Muscle of leg (tissue), 11 donors: ENCODE data around the gene TALDO1. TPM values are rescaled to one million over a fixed set of nuclear protein-coding genes. Genes with fewer than 3 reads are reported as not detected.

Experiments used
- DNase-seq: peaks from one replicate; pipeline ENCODE4 v3.0.0; 2013
- H3K27ac ChIP-seq: one replicate; pipeline ENCODE4 v1.5.1; 2013; ENCODE audit warnings: mild to moderate bottlenecking, low read length, control low read depth
- H3K27me3 ChIP-seq: one replicate; pipeline ENCODE4 v1.6.1; 2013; ENCODE audit warnings: low read length; ENCODE audit not compliant: control insufficient read depth, insufficient read depth
- H3K36me3 ChIP-seq: one replicate; pipeline ENCODE4 v1.6.1; 2013; ENCODE audit warnings: low read length; ENCODE audit not compliant: control insufficient read depth, insufficient read depth
- H3K4me1 ChIP-seq: one replicate; pipeline ENCODE4 v1.6.1; 2013; ENCODE audit warnings: low read length; ENCODE audit not compliant: control insufficient read depth, insufficient read depth
- H3K4me3 ChIP-seq: one replicate; pipeline ENCODE4 v1.5.1; 2013; ENCODE audit warnings: low read length, control low read depth
- H3K9me3 ChIP-seq: replicated peaks from 2 replicates; pipeline ENCODE4 v1.6.1; 2013; ENCODE audit warnings: low read depth, low read length; ENCODE audit not compliant: control insufficient read depth
- WGBS: methylation state at CpG from one replicate; pipeline ENCODE4 v1.1.5; 2013; ENCODE audit warnings: missing lambda C conversion rate; ENCODE audit not compliant: insufficient coverage; 5-methylcytosine and 5-hydroxymethylcytosine counted together
- polyA plus RNA-seq, 8 donors: library from polyadenylated mRNA; unstranded; fragments of 120-200 nt; gene quantifications; one replicate each; pipeline versions ENCODE4 v1.2.1 to v1.2.3, GENCODE V29; 2013; ENCODE audit warnings: inconsistent platforms in 1 of 8, low replicate concordance in 1 of 8; ENCODE audit not compliant: insufficient read length in 8 of 8, insufficient read depth in 1 of 8
- total RNA-seq: library from RNA; stranded (reverse); fragments of 120-200 nt; gene quantifications from one replicate; pipeline ENCODE4 v1.2.4, GENCODE V29; 2013

The TALDO1 gene
- total and polyA plus RNA-seq, 9 donors, result 60.2 to 79.9 (median 70.8) TPM

DNA sequence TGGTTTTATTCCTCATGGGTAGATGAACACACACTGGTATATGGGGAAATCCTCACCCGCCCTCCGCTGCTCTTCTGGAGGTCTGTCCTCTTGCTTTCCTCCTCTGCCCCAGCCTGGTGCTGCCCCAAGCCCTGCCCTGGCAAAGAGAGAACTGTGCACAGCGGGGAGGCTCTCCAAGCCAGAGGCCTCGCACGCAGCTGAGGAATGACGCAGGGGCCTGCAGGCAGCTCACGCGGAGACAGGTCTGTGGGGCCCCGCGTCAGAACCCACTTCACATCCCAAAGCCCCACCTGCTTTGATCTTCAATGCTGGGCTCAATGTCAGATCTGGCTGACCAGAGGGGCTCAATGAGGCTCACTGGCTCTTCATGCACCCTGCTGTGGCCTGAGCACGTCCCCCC is 20.0 kb downstream of the TALDO1 start:
- Histone ChIP-seq H3K27me3 (no peaks in the 10 kb centered on the region), H3K36me3 (peaks cover 74% of the 10 kb centered on the region), H3K4me3 (no peak overlapping the region), H3K4me1 (no peaks in the 10 kb centered on the region), H3K27ac (no peak overlapping the region), H3K9me3 (no peaks in the 10 kb centered on the region)
- 86% methylated on average over 10 of the region's 11 CpGs for WGBS
- no peak for DNase-seq

DNA sequence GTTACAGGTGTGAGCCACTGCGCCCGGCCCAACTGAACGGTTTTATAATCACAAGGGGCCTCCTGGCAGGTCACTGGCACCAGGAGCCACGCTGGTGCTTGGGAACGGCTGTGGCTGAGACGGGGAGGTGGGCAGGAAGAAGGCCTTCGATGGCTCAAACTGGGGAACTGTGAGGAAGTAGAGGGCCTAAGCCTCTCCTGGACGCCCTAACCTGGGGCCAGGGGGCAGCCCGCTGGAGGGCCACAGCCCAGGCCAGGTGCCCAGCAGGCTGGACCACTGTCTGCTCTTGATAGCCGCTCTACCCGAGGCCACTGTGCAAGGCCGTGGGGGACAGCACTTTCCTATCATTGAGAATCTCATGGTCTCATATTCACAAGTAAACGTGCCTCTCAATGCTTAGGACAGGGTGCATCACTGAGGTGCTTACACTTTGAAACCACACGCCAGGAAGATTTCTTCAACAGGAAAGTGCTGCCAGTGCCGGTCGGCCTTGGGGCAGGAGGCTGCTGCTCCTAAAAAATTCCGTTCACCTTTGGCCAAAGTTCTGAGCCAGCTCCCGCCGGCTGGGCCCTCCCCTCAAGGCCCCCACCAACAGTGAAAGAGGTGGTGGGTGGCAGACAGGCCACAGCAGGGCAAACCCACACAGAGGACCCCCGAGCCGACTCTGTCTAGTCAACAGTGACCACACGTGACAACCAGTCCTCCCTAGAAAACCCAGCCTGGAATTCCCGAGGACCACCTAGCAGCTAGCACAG is 22.8 kb downstream of the TALDO1 start:
- Histone ChIP-seq H3K9me3 (no peaks in the 10 kb centered on the region), H3K4me1 (peaks cover 2% of the 10 kb centered on the region), H3K27ac (no peak overlapping the region), H3K36me3 (peaks cover 78% of the 10 kb centered on the region), H3K4me3 (no peak overlapping the region), H3K27me3 (no peaks in the 10 kb centered on the region)
- 83% methylated on average over 12 of the region's 23 CpGs for WGBS
- DNase-seq, result no peak

DNA sequence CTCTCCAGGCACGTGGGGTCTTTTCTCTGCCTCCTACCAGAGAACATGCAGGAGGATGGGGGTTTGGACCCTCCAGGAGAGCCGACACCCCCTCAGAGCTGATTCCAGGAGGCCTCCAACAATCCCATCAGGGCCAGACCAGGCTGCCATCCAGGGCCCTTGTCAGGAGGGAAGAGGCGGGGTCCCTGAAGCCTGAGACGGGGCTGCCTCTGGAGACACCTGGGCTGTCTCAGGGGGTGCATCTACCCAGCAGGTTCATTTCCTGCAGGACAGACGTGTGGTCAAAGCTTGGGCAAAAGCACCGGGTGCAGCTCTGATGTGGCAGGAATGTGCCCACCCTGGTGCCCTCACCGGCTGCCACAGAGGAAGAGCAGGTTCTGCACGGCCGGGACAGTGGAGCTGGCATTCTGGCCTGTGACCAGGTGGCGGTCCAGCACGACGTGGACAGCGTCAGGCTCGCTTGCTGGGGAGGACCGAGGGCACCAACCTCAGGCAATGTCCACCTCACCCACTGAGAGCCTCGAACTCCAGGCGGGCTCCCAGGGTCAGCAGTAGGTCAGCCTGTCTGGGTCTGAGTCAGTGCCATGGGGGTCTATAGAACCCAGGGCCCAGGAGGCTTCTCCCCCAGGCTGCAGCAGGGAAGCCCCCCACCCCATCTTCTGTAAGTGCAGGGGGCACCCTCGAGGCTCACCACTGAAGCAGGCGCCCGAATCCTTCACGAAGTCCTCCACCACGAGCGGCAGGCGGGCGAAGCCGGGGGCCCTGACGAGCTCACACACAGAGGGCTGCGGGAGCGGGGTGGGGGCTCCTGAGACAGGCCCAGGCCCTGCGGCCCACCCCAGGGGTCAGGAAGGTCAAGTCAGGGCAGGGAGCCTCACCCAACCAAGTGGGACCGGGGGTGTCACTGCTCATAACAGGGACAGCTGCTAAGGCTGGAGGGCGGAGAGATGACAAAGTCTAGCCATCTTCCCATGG is 23.7 kb downstream of the TALDO1 start:
- DNase-seq, result no peak
- WGBS, result 89% methylated on average over 28 of the region's 32 CpGs
- peaks cover 71% of the 10 kb centered on the region for H3K36me3 ChIP-seq

DNA sequence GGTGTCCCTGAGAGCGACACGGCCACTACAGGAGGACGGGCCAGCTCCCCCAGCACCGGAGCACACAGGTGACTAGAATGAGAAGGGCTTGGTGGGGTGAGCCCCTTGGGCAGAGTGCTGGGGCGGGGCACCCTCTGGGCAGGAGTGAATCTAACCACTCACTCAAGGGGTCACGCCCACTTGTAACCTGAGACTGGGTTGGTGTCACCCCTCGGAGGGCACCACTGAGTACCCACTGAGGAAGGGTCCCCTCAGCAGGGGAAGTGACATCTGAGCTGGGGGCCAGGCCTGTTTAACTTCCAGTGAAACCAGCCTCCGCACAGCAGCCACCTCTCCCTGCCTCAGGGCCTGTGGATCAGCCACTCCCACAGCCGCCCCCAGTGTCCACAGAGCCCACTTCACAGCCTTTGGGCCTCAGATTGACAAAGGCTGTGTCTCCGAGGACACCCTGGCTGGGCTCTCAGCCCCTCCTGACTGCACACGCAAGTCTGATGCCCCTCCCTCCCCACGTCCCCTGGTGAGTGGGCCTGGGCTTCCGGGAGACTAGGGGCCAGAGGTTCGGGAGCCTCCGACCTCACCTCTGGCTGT is 24.4 kb downstream of the TALDO1 start:
- Histone ChIP-seq H3K4me3 (no peak overlapping the region), H3K27me3 (no peaks in the 10 kb centered on the region), H3K27ac (no peak overlapping the region), H3K4me1 (peaks cover 16% of the 10 kb centered on the region), H3K9me3 (no peaks in the 10 kb centered on the region), H3K36me3 (peaks cover 63% of the 10 kb centered on the region)
- DNase-seq, result no peak
- 79% methylated on average over 8 of the region's 15 CpGs for WGBS

More for the DNA sequence above, 23.7 kb downstream of the TALDO1 start:
- Histone ChIP-seq H3K4me1 (peaks cover 9% of the 10 kb centered on the region), H3K9me3 (no peaks in the 10 kb centered on the region), H3K27me3 (no peaks in the 10 kb centered on the region), H3K27ac (no peak overlapping the region), H3K4me3 (no peak overlapping the region)

- WGBS, result 72% methylated on average over 34 of the region's 34 CpGs
- no peak overlapping the region for H3K27ac ChIP-seq
- H3K4me1 ChIP-seq, result peaks cover 17% of the 10 kb centered on the region
- peaks cover 54% of the 10 kb centered on the region for H3K36me3 ChIP-seq
- DNase-seq, result no peak
- H3K4me3 ChIP-seq, result no peak overlapping the region
- H3K9me3 ChIP-seq, result no peaks in the 10 kb centered on the region
- no peaks in the 10 kb centered on the region for H3K27me3 ChIP-seq
Measured at GRCh38 chr11:772429-773390, 25.4 kb downstream of the TALDO1 start.

DNA sequence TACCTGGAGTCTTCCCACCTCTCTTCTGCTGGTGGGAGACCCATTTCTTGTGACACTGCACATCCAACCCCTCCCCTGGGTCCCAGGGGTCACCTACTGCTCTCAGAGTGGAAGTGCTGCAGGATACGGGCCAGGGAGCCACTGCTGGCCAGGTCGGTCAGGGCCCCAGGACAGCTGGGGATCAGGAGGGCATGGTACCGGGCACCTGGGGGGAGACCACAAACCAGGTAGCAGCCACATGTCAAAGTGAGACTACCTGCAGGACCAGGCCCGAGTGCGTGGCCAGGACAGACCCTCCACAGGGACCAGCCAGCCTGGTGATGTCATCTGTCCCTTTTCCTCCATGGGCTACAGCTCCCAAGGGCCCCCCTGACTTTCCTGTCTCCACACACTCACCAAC is 26.2 kb downstream of the TALDO1 start:
- Histone ChIP-seq H3K27ac (no peak overlapping the region), H3K27me3 (no peaks in the 10 kb centered on the region), H3K4me1 (peaks cover 22% of the 10 kb centered on the region), H3K9me3 (no peaks in the 10 kb centered on the region), H3K36me3 (peaks cover 54% of the 10 kb centered on the region), H3K4me3 (no peak overlapping the region)
- DNase-seq, result no peak
- WGBS, result 85% methylated on average over 5 of the region's 5 CpGs

- Histone ChIP-seq H3K4me1 (peaks cover 23% of the 10 kb centered on the region), H3K36me3 (peaks cover 54% of the 10 kb centered on the region), H3K27ac (no peak overlapping the region), H3K4me3 (no peak overlapping the region), H3K27me3 (no peaks in the 10 kb centered on the region), H3K9me3 (no peaks in the 10 kb centered on the region)
- DNase-seq, result no peak
- 87% methylated on average over 8 of the region's 9 CpGs for WGBS
Measured at GRCh38 chr11:773830-774229, 26.6 kb downstream of the TALDO1 start.

GRCh38 chr11:774873-775592 is 27.8 kb downstream of the TALDO1 start:
- Histone ChIP-seq H3K27me3 (no peaks in the 10 kb centered on the region), H3K9me3 (no peaks in the 10 kb centered on the region), H3K4me1 (peaks cover 23% of the 10 kb centered on the region), H3K4me3 (no peak overlapping the region), H3K36me3 (peaks cover 58% of the 10 kb centered on the region), H3K27ac (no peak overlapping the region)
- 68% methylated on average over 10 of the region's 20 CpGs for WGBS
- peak; percentile 9 for DNase-seq

DNA sequence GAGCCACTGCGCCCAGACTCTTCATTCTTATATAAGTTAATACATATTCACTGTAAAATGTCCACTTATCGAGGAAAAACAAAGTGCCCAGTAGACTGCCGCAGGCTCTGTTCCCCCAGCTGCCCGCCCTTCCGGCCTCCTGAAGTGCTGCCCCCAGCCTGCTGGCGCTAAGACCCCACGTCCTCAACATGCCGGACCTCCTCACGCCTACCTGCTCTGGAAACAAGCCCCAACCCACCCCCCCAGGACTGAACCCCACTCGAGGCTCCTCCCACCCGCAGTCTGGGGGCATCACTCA is 28.9 kb downstream of the TALDO1 start:
- WGBS, result 21% methylated on average over 9 of the region's 11 CpGs
- H3K36me3 ChIP-seq, result peaks cover 53% of the 10 kb centered on the region

More for the DNA sequence above, 28.9 kb downstream of the TALDO1 start:
- H3K4me3 ChIP-seq, result peak overlapping the region; percentile 78
- H3K27me3 ChIP-seq, result no peaks in the 10 kb centered on the region
- H3K9me3 ChIP-seq, result no peaks in the 10 kb centered on the region
- no peak for DNase-seq
- peaks cover 23% of the 10 kb centered on the region for H3K4me1 ChIP-seq
- H3K27ac ChIP-seq, result no peak overlapping the region
